Measurements from ENCODE around the gene ZNF74.

ZNF74 gene

DNA sequence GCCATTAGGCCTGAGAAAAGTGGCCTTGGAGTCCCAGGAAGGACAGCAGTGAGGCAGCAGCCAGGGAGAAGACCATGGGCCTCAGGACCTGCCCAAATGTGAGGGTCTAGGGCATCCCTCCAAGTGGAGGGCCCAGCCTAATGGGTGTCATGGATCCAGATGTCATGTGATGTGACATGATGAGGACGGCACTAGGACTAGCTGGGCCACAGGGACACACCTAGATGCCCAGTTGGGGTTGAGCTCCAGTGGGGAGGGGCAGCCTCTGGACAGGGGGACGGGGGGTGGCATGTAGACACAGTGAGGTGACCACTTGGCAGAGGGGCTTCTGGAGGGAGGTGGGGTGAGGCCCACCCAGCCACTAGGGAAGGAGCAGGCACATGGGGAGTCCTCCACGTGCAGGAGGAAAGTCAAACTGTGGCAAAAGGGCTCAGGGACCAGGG, 38.3 kb downstream of the ZNF74 start:
- ATAC-seq (no peak), DNase-seq (no peak)

DNA sequence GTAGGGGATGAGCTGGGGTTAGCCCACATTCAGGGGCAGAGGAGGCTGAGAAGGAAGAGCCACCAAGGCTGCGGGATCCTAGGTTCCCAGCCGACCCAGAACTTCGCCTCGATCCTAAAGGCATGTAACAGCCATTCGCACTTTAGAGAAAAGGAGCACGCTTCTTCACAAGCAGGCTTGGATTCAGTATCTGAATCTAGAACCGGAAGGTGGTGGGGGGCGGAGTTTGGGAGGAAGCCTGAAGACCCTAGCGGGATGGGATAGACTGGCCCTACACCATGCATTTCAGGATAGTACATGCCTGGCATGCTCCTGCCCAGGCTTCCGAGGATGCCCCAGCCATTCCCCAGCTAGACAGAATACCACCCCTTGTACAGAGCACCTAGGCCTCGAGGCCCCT, 39.2 kb downstream of the ZNF74 start:
- ATAC-seq: no peak
- DNase-seq: no peak

DNA sequence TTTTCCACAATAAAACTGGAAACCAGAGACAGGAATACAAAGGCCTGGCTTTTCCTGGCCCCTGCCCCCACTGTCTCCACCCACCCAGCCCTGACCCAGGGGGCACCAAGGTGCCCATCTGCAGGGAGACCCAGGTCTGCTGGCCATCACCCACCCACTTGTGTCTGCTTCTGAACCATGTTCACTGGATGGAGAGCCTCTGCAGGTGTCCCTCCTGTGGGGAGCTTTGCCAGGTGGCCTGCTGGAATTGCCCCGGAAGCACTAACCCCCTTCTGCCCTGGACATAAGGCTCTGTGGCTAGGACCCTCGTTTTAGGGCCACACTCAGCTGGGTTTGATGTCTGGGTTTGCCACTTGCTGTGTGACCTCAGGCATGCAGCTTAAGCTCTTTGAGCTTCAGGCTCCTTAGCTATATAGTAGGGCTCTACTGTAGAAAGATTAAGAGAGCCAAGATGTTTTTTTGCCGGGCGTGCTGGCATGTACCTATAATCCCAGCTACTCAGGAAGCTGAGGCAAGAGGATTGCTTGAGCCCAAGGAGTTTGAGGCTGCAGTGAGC, 39.8 kb downstream of the ZNF74 start:
- no peak for ATAC-seq
- no peak for DNase-seq

DNA sequence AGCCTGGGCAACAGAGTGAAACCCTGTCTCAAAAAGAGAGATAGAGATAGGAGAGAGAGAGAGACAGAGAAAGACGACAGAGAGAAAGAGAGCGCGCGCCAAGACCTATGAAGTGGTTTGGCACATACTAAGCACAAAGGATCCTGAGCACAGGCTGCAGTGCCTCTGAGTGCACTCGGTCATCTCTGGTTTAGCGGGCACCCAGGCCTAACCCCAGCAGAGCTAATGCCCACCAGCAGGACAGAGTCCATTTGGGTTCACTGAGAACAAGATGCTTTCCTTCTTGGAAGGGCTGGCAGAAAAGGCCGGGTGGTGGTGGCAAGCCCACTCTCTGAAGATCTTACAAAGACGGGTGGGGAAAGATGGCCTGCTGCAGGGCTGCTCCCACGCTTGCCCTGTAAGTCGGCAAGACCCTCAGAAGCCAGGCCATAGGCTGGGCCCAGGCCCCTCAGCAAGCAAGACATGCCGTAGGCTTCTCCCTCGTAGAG, 40.4 kb downstream of the ZNF74 start:
- DNase-seq (no peak), ATAC-seq (no peak)

DNA sequence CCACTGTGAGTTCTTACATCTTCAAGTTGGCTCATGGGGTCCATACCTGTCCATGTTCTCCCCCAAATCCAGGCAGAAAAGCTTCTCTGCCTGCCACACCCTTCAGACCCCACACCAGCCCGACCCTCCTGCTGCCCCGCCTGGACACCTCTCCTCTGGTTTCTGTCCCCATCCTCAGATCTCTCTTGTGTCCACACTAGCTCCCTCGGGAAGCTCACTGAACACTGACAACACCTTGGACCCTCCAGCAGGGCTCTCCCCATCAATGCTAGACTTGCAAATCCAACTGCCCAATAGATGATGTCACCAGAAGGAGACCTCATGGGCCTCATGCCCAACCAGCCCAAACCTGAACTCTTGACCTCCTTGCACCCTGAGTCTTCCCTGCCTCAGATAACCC, 40.8 kb downstream of the ZNF74 start:
- ATAC-seq (no peak), DNase-seq (no peak)

DNA sequence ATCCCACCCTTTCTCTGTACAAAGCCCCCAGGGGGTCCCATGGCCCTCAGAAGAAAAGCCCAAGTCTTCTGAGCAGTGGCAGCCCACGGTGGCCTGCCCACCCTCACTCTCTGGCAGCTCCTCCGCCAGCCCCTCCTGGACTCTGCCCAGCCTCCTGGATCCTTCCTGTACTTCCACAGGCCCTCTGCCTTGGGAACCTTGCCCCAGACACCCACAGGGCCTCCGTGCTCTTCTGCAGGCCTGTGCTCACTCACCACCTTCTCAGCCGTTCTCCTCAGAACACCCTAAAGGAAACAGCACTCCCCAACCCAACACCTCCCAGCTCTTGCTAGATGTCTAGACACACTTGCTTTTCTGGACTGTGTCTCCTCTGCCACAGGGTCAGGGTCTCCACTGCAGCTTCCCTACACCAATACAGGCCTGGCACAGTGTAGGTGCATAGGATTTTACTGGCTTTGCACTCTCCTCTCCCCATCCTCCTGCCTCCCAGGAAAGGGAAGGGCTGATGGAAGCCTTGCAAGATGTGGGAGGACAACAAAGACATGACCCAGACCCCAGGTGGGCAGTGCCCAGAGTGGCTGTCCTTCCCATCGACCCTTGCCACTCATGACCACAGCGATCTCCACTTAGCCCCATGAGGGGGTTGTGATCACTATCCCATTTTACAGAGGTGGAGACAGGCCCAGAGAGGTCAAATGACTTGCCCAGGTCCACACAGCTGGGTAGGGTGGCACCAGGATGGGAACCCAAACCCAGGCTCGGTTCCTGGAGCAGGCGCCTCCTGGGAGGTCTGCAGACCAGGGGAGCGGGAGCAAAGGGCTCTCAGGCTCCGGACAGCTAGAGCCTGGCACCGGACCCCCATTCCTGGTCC, 41.7 kb downstream of the ZNF74 start:
- ATAC-seq (no peak), DNase-seq (no peak)

DNA sequence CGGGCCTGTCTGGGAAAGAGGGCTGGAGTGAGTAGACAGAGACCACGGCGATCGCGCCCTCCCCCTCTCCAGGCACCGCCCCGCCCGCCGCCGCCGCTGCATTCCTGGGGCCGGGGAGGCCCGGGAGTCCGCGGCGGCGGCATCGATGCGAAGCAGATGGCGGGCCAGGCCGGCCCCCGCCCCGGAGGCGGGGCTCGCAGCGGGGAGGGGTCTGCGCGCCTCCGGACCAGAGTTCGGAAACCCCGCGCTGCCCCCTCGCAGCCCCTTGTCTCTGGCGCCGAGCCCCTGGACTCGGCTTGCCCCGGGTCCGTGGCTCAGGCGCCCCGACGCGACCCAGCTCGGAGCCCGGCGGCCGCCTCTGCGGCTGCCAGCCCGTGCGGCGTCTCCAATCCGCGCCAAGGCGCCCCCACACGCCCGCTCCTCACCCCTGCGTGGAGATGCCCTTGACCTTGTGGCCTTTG, 42.4 kb downstream of the ZNF74 start:
- DNase-seq: no peak
- no peak for ATAC-seq

DNA sequence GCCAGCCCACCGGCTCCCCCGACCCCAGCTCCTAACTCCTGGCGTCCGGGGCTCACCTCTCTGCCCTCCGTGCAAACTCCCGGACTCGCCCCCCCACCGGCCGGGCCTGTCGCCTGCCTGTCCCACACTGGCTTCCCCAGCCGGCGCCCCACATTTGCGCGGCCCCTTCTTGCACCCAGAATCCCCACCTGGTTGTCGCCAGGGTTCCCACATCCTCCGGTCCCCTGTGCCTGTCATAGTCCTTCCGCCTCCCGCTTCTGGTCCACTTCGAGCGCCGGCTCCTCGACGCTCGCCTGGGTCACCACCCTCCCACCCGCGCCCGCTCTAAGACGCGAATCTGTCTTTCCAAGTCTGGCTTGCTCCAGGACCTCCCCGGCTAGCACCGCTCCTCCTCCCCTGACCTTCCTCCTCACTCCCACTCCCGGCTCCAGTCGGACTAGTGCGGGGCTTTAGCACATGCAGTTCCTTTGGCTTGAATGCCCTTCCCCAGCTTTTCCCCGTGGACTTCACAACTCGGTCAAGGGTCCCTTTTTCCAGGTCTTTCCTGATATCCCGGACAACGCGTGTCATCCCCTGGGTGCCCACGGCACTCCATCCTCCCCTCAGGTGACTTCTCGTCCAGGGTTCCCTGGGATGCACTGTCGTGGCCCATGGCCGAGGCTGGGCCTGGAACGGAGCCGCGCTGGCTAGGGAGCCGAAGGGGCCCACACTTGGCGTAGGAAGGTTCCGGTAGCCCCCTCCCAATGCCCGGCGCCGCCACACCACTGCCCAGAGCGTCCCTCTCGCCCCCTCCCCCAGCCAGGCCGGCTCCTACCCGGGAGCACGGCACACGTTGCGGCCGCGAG, 43.0 kb downstream of the ZNF74 start:
- ATAC-seq: peak; percentile 5

DNA sequence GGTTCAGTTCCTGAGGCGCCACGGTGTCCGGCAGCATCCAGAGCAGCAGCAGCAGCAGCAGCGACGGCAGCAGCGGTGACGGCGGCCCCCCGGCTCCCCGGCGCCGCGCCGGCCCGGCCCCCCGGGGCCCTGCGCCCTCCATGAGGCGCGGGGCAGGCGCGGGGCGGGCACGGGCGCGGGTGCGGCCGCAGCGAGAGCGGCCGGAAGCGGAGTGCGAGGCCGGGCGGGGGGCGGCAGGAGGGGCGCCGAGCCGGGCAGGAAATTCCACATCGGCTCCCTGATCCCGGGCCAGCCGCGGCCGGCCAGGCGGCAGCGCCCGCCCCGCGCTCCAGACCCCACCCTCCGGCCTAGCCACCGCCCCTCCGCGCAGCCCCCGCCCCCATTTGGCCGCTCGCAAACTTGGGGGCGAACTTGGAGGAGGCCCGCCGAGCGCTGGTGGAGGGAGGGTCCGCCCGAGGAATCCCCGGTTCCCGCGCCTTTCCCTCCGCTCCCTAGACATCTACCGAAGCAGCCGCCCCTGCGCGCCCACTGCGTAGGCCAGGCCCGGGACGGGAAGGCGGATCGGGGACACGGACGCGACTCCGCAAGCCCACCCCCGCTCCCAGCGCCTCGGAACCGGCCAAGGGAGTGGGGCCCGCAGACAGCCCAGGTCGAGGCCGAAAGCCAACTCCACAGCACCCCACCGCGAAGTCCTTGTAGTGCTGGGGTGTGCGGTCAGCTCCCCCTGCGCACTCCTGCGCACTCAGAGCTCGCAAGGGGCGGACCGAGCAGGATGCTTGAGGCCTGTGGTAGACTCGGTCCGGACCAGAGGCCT, 43.9 kb downstream of the ZNF74 start, which contains the start of gene SCARF2:
Gene SCARF2 (minus strand): TSS at position 213 of the 814 bp plus-strand sequence. CDS start 71 bp downstream, at position 142.
- DNase-seq: no peak
- ATAC-seq: peak; percentile 4

More for the DNA sequence above, 43.0 kb downstream of the ZNF74 start:
- no peak for DNase-seq

DNA sequence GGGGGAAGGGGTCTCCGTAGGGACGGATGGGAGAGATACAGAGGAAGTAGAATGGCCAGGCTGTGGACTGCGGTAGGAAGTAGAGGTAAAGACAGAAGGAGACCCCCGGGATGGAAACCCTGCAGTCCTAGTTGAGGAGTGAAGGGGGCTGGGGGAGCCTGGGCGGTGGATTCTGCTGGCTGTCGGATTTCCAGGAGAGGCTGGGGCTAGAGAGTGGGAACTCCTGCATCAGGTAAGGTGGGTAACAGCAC, 44.4 kb downstream of the ZNF74 start:
- ATAC-seq: no peak
- no peak for DNase-seq

DNA sequence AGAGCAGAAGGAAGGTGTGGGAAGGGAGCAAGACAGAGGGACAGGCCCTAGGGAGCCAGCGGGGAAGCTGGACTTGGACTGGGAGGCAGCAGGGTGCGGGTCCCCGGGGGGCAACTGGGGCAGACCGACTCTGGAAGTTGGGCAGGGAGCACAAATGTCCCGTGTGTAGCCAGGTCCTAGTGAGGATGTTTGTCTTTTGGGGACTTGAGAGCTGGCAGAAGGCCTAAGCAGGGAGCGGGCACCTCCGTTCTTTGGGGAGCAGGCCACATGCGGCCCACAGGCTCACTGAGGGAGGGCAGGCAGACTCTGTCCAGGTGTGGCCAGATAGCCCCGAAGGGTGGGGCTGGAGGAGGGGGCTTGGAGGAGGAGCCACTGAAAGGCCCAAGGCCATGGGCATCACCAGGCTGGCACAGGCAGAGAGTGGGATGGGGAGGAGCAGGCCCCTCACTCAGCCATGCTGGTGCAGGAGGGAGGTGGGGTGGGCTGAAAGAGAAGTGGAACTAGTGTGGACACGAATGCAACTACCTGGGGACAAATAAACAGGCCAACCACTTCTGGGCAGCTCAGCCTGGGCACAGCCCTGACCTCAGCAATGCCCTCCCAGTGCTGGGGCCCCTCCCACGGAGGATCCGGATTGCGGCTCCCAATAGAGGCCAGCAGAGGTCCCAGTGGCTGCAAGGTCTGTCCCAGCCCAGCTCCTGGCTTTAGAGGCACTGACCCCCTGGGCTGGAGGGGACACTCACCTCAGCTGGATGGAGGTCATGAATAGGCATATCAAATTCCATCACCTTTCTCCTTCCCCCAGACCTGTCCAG, 44.9 kb downstream of the ZNF74 start:
- no peak for ATAC-seq
- no peak for DNase-seq

DNA sequence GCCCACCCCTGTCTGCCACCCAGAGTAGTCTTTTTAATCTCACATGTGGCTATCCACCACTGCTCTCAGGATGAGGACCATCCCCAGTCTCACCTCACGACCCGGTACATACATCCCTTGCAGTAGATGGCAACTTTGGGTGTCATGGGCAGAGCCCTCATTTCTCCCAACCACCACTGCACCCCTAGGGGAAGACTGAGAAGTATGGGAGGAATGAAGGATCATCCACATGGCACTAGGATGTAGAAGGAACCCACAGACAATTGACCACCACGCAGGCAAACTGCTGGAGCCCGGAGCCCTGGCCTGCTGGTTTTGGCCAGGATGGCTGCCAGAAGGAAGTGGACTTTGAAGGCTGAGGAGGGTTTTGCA, 45.6 kb downstream of the ZNF74 start:
- no peak for DNase-seq
- ATAC-seq: no peak

DNA sequence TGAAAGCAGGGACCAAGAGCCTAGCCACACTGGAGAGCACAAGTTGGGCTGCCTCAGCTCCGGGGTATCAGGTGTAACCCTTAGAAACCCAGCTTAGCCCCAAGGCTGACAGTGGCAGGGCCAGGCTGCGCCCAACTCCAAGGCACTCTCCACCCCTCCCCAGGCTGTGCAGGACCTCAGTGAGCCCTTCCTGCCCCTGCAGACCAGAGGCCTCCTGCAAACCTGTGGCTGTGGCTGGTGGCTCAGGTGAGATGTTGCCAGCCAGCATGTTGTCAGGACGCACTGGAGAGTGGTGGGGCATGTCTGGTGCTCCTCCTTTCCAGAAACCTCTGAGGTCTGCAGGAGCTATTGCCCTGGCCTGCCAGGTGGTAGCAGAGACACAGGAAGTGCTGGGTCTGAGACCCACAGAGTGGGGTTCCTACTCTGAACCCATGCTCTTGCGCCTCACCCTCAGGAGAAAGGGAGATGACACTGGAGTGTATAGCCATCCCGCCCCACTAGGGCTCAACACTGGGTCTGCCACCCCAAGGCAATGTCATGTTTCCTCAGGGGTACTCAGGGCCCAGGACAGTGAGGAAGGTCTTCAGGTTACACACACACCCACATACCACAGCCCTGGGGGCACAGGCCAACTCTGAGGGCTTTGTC, 46.1 kb downstream of the ZNF74 start:
- ATAC-seq: no peak

DNA sequence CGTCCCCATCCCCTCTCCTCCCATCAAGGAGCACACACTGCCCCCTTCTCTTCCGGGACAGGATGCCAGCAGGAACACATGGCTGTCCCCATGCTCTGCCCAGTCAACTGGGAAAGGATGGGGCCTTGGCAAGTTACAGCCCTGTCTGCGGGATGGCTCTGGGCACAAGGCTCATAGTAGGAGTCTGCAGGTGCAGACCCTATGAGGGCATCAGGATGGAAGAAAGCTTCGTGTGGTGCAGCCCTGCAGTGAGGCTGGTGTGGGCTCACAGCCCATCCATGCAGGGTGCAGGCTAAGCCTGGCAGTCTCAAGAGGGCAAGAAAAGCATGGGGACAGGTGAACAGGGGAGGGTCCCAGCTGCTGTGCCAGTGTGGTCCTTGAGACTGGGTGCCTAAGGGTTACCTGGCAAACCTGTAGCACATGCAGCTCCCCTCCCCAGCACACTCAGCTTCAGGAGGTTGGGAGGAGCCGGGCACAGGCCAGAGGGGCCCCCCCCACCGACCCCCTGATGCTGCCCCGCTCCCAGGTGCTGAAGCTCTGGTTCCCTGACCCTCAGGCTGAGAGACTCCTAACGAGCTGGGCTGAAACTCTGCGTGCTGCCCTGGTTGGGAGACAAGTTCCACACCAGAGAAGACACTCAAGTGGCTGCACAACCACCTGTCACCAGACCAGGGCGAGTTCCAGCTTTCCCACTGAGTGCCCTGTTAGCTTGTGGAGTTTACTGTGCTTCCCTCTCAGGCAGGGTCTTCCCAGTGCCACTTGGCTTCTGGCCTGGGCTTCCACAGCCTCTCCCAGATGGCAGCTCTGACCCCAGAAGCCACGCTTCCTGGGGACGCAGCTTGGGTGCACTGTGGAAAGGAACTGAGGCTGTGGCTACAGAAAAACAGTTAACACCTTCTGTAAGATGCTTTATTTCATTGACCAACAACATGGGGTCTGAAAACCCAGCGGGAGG, 47.0 kb downstream of the ZNF74 start:
- ATAC-seq: no peak
- no peak for DNase-seq

More for the DNA sequence above, 46.1 kb downstream of the ZNF74 start:
- no peak for DNase-seq

DNA sequence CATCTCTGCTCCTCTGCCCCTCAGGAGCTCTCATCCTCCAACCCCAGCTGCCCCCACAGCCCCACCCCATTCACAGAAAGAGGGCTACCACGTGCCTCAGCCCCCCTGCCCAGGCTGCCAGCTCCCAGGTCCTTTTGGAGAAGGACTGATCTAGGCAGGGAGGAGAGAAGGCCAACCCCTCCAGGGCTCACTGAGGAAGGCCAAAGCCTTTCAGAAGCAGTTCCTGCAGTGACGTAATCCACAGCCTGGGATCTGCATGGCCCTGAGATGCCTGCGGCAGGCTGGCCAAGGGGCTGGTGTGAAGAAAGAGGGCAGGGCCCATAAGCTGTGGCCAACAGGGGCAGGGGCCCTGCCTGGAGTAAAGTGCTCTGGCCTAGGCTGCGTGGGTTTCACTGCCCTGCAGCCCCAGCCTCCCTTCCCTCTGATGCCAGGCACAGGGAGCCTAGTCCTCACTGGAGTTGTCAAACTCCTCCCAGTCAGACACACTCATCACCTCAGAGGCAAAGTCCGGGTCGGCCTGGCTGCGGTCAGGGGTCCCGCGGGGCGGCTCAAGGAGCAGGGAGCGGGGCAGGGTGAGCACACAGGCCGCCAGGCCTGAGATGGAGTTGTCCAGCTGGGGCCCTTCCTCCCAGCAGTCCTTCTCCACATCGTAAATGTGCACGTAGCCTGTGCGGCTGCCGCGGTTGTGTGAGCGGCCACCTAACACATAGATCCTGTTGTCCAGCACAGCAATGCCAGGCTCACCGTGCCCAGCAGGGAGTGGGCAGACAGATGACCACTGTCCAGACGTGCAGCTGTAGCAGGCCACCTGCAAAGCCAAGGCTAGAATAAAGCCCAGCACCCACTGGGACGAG, 47.9 kb downstream of the ZNF74 start:
- DNase-seq (no peak), ATAC-seq (no peak)

DNA sequence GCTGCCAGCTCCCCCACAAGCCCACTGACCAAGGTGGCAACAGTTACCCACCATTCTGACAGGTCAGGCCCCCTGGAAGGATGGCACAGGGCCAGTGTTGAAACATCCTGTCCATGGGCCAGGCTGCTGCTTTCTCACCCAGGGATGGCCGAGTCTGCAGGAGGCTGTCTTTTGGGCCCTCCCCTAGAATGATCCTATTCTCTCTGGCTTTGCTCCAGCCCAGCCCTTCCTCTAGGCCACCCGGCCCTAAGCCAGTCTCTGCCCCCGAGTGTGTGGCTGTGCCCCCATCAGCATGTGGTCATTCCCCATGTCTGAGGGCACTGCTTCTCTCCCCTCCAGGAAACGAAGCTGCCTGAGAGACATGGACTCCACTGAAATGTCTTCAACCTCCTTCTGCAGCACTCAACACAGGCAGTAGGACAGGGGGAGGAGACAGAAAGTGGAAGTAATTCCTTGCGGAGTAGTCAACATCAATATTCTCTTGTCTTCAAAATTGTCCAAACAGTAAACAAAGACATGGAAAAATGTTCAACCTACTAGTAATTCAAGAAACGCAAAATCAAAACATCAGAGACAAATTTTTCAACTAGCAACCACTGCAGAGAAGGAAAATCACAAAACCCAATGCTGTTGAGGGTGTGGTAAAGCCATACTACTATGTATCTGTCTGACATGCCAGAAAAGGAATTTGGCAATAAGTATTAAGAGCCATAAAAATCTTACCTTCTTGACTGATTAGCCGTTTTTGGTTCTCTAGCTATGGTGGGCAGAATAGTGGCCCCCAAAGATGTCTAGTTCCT, 48.7 kb downstream of the ZNF74 start:
- ATAC-seq (no peak), DNase-seq (no peak)

DNA sequence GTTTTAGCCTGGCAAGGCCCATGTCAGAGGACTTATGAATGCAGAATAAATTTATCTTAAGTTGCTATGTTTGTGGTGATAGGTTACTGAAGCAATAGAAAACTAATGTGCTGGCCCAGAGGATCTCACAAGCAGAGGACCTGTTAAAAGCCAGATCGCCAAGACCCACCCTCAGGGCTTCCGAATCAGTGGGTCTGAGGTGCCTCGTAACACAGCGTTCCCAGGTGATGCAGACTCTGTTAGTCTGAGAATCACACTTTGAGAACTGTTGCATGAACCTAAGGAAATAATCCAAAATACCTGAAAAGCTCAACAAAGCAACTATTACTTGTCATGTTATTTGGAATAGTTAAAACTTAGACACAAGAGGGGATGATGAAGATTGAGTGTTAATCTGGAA, 50.4 kb downstream of the ZNF74 start:
- no peak for DNase-seq

More for the DNA sequence above, 50.4 kb downstream of the ZNF74 start:
- no peak for ATAC-seq
